Heart right ventricle (tissue), 16 donors: ENCODE measurements around the gene DNAJB2. TPM values are rescaled to one million over a fixed set of nuclear protein-coding genes. Genes with fewer than 3 reads are reported as not detected.

ENCODE experiments used
- ATAC-seq, 8 donors: fragments of 200-7000 bp; cut with Tn5 transposase; one replicate each; pipeline ENCODE4 v1.9.1; 2020; ENCODE audit warnings: mild to moderate bottlenecking in 8 of 8, moderate library complexity in 8 of 8, moderate number of reproducible peaks in 1 of 8
- DNase-seq, 2 donors: peaks; one replicate each; pipeline ENCODE4 v3.0.0-alpha.2; 2020
- H3K27ac ChIP-seq, 10 donors: fragments of 200-600 bp; sonication (generic) in 2 of 10; one replicate each; pipeline versions ENCODE4 v1.5.0 to v1.8.0; 2020 to 2022; ENCODE audit warnings: mild to moderate bottlenecking in 3 of 10
- H3K27me3 ChIP-seq, 7 donors: fragments of 200-600 bp; one replicate each; pipeline ENCODE4 v1.8.0; 2021 to 2022; ENCODE audit warnings: mild to moderate bottlenecking in 2 of 7
- H3K36me3 ChIP-seq, 9 donors: fragments of 200-600 bp; sonication (generic) in 1 of 9; one replicate each; pipeline versions ENCODE4 v1.5.0 to v1.8.0; 2020 to 2022; ENCODE audit warnings: mild to moderate bottlenecking in 2 of 9
- H3K4me1 ChIP-seq, 9 donors: fragments of 200-600 bp; sonication (generic) in 1 of 9; one replicate each; pipeline versions ENCODE4 v1.5.0 to v1.8.0; 2020 to 2022; ENCODE audit warnings: mild to moderate bottlenecking in 4 of 9
- H3K4me3 ChIP-seq, 10 donors: fragments of 200-600 bp; sonication (generic) in 2 of 10; one replicate each; pipeline versions ENCODE4 v1.5.0 to v1.8.0; 2020 to 2022; ENCODE audit warnings: mild to moderate bottlenecking in 7 of 10, moderate library complexity in 2 of 10
- H3K9me3 ChIP-seq, 11 donors: fragments of 200-600 bp in 10 of 11; sonication (generic) in 2 of 11; one replicate each; pipeline versions ENCODE4 v1.5.0 to v1.8.0; 2013 to 2022; ENCODE audit warnings: mild to moderate bottlenecking in 2 of 11, control low read depth in 1 of 11, moderate library complexity in 1 of 11
- WGBS, 2 donors: extraction: QIAGEN DNeasy Blood & Tissue Kit; methylation state at CpG; one replicate each; pipeline ENCODE4 v1.1.7; 2013; ENCODE audit warnings: inconsistent platforms in 1 of 2; 5-methylcytosine and 5-hydroxymethylcytosine counted together
- intact Hi-C, 10 donors: fragments of 100-400 bp; cut with DNase I; formaldehyde crosslinking; loops; one replicate each; pipeline versions ENCODE4 v1.11.1 to v1.14.2; 2022
- polyA plus RNA-seq, 2 donors: library from polyadenylated mRNA; stranded (reverse); fragments of 200-250 nt; gene quantifications; one replicate each; pipeline ENCODE4 v1.2.3, GENCODE V29; 2013
- total RNA-seq, 10 donors: library from RNA; stranded (reverse); fragmentation: NEBNext Ultra II Directional in 3 of 10; extraction: Animal tissue kit (Norgen Biotek cat#: 25700) in 3 of 10; gene quantifications; one replicate each; pipeline versions ENCODE4 v1.2.1 to v1.2.4, GENCODE V29; 2021 to 2023
- TF ChIP-seq, protein P1 (sequence below), 9 donors: fragments of 200-600 bp; sonication (generic) in 2 of 9; IDR thresholded peaks; one replicate each; pipeline versions ENCODE4 v1.5.0 to v1.8.0; 2021 to 2022; ENCODE audit warnings: antibody characterized with exemption in 9 of 9, mild to moderate bottlenecking in 5 of 9, moderate library complexity in 1 of 9
- donor health status: Arrhythmogenic right ventricular cardiomyopathy.
- donor health status: ischemic (EF 13 %, LVEDD 7.1; RV severe dilation, severe dysfunction).
- donor health status: healthy with polysubstance abuse.
- donor health status: DM: no; HTN: yes; CAD: no.
- donor health status: DM: no; HTN: no; CAD: no.
- donor health status: ischemic (EF 25% LVEDD 6.9; RV normal size, moderate dysfunction).
- donor health status: ischemic (EF 25% LVEDD 5.7; RV mildly dilated, moderate dysfunction).
- donor health status: healthy.
- donor health status: DM: yes; HTN: yes; CAD: no.
- donor health status: Ischemic cardiomyopathy.
- donor health status: ischemic (EF 35%, LVEDD 5.7; RV mildly dilated, moderate dysfunction).
- donor health status: nonischemic (EF 11% LVEDD 7.7; RV severe dilation, severe dysfunction).
- donor health status: DM: yes; HTN: yes; CAD: no.
- donor health status: PGD.
- donor health status: ischemic (EF 29% LVEDD 5.4; RV normal size, mild dysfunction).
- donor health status: nonischemic (EF 23%, LVEDD 6.1; RV moderate dilation, normal function).

The DNAJB2 gene
- total and polyA plus RNA-seq, 12 donors = 55.6 to 148 (median 83.1) TPM

GRCh38 chr2:219291910-219292490 lies 12.8 kb downstream of the DNAJB2 start:
- no peak for DNase-seq
- Histone ChIP-seq H3K4me1 (peaks cover 3 to 26% (median 12%) of the 10 kb centered on the region in 9 donors), H3K9me3 (no peaks in the 10 kb centered on the region), H3K4me3 (no peak overlapping the region), H3K36me3 (no peaks in the 10 kb centered on the region), H3K27ac (no peak overlapping the region), H3K27me3 (peaks cover 0 to 4% (median 0%) of the 10 kb centered on the region in 7 donors)
- no peak for ATAC-seq
- 71 to 76% methylated on average over 4 of the region's 4 CpGs for WGBS, 2 donors
- TF ChIP-seq, protein P1, sequence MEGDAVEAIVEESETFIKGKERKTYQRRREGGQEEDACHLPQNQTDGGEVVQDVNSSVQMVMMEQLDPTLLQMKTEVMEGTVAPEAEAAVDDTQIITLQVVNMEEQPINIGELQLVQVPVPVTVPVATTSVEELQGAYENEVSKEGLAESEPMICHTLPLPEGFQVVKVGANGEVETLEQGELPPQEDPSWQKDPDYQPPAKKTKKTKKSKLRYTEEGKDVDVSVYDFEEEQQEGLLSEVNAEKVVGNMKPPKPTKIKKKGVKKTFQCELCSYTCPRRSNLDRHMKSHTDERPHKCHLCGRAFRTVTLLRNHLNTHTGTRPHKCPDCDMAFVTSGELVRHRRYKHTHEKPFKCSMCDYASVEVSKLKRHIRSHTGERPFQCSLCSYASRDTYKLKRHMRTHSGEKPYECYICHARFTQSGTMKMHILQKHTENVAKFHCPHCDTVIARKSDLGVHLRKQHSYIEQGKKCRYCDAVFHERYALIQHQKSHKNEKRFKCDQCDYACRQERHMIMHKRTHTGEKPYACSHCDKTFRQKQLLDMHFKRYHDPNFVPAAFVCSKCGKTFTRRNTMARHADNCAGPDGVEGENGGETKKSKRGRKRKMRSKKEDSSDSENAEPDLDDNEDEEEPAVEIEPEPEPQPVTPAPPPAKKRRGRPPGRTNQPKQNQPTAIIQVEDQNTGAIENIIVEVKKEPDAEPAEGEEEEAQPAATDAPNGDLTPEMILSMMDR (IDR thresholded peaks at IDR 0.05) = no peak
- intact Hi-C loops = loop anchor here in 6 of 10 donors (5.0 to 10.0 kb wide), 3 partner anchors 67 to 237 kb away; partner anchors contain the start of genes CNPPD1 (in 3 of the 6), RETREG2 (in 3 of the 6), ANKZF1 (in 1 of the 6) and ATG9A (in 1 of the 6)

- Histone ChIP-seq H3K4me3 (no peak overlapping the region), H3K27me3 (peaks cover 0 to 4% (median 0%) of the 10 kb centered on the region in 7 donors), H3K36me3 (no peaks in the 10 kb centered on the region), H3K4me1 (peaks cover 3 to 26% (median 12%) of the 10 kb centered on the region in 9 donors), H3K9me3 (no peaks in the 10 kb centered on the region), H3K27ac (no peak overlapping the region)
- TF ChIP-seq, protein P1 (IDR thresholded peaks at IDR 0.05) = no peak
- intact Hi-C loops = loop anchor here in 6 of 10 donors (5.0 to 10.0 kb wide), 3 partner anchors 68 to 238 kb away; partner anchors contain the start of genes CNPPD1 (in 3 of the 6), RETREG2 (in 3 of the 6), ANKZF1 (in 1 of the 6) and ATG9A (in 1 of the 6)
- WGBS, 2 donors = 91 to 92% methylated on average over 9 of the region's 9 CpGs
- DNase-seq (no peak), ATAC-seq (no peak)
These were observed 13.4 kb downstream of the DNAJB2 start for GRCh38 chr2:219292616-219293015.

DNA sequence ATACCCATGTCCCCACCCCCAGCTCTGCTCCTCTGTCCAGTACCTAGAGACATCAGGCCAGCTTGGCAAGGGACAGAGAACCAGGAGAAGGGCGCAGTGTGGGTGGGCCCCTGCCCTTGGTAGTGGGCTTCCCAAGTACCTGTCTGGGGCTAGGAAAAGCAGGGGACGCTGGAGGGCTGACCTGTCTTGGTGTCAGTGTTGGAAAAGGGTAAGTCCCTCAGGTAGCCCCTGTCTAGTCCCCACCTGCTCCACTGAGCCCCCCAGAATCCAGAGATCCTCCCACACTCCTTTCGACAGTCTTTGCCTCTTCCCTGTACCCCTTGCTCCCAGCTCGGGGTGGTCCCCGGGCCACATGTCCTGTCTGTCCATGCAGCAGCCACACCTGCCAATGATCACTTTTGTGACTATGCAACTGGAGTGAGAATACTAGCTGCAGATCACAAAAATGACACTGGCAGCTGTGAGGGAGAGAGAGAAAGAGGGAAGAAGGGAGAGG lies 14.6 kb downstream of the DNAJB2 start:
- no peaks in the 10 kb centered on the region for H3K9me3 ChIP-seq
- H3K36me3 ChIP-seq = no peaks in the 10 kb centered on the region
- H3K27me3 ChIP-seq = peaks cover 0 to 5% (median 0%) of the 10 kb centered on the region in 7 donors
- H3K4me1 ChIP-seq = peaks cover 3 to 28% (median 12%) of the 10 kb centered on the region in 9 donors
- intact Hi-C loops = loop anchor here in 8 of 10 donors (1.0 to 10.0 kb wide), 12 partner anchors 14 to 239 kb away; partner anchors contain the start of genes CNPPD1 (in 3 of the 8), RETREG2 (in 3 of the 8), DNAJB2 (in 2 of the 8) and NHEJ1 (in 2 of the 8)
- TF ChIP-seq, protein P1 (IDR thresholded peaks at IDR 0.05) = no peak
- peak overlapping the region in 1 of 10 donors; percentile 60 for H3K4me3 ChIP-seq
- 84 to 92% methylated on average over 5 of the region's 5 CpGs for WGBS, 2 donors
- H3K27ac ChIP-seq = peak overlapping the region in 5 of 10 donors; percentile 70 to 90 (median 83)
- ATAC-seq = no peak
- no peak for DNase-seq
